Measurements from ENCODE around the gene CCDC149. TPM values are rescaled to one million over a fixed set of nuclear protein-coding genes. Genes with fewer than 3 reads are reported as not detected.

Gene CCDC149
- total RNA-seq, 1 experiment from 2014 or later: 5.3 TPM

DNA sequence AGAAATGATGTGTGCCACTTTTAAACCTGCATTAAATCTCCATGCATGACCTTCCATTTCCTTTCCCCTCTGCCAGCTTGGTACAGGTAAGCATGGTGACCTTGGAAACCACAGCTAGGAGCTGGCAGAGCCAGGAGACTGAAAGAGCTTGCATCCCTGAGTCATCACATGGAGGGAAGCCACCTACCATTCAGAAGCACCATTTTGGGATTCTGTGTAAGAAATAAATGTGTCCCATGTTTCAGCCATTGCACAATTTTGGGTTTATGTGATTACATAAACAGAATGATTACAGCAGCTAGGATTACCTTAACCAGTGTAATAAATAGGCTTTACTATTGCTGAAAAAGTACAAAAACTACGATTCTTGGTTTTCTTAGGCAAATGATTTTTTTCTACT is 17.3 kb upstream of the CCDC149 start:
- no peak overlapping the region for H2AFZ ChIP-seq (ENCODE audit: low read depth, low read length, poor library complexity, severe bottlenecking)
- H3K9ac ChIP-seq (ENCODE audit: low read length): no peak overlapping the region
- TF ChIP-seq, protein P1, sequence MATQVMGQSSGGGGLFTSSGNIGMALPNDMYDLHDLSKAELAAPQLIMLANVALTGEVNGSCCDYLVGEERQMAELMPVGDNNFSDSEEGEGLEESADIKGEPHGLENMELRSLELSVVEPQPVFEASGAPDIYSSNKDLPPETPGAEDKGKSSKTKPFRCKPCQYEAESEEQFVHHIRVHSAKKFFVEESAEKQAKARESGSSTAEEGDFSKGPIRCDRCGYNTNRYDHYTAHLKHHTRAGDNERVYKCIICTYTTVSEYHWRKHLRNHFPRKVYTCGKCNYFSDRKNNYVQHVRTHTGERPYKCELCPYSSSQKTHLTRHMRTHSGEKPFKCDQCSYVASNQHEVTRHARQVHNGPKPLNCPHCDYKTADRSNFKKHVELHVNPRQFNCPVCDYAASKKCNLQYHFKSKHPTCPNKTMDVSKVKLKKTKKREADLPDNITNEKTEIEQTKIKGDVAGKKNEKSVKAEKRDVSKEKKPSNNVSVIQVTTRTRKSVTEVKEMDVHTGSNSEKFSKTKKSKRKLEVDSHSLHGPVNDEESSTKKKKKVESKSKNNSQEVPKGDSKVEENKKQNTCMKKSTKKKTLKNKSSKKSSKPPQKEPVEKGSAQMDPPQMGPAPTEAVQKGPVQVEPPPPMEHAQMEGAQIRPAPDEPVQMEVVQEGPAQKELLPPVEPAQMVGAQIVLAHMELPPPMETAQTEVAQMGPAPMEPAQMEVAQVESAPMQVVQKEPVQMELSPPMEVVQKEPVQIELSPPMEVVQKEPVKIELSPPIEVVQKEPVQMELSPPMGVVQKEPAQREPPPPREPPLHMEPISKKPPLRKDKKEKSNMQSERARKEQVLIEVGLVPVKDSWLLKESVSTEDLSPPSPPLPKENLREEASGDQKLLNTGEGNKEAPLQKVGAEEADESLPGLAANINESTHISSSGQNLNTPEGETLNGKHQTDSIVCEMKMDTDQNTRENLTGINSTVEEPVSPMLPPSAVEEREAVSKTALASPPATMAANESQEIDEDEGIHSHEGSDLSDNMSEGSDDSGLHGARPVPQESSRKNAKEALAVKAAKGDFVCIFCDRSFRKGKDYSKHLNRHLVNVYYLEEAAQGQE (IDR thresholded peaks at IDR 0.05; ENCODE audit: low read depth): no peak
- TF ChIP-seq JUND (IDR thresholded peaks at IDR 0.05) (no peak), POLR2AphosphoS5 (IDR thresholded peaks at IDR 0.05; ENCODE audit: low read depth, low read length) (no peak), ZFX (IDR thresholded peaks at IDR 0.05) (no peak), RAD21 (IDR thresholded peaks at IDR 0.05; ENCODE audit: low read depth) (no peak), CEBPB (IDR thresholded peaks at IDR 0.05; ENCODE audit: low read depth) (no peak)
- H3K4me1 ChIP-seq (ENCODE audit: control insufficient read depth in 1 of 2, insufficient read depth in 2 of 2, low read length in 2 of 2): no peaks in the 10 kb centered on the region
- RAD21 ChIA-PET (ENCODE audit: low non-redundant PET in 1 of 2, low total read pairs in 2 of 2, uncharacterized antibody in 2 of 2, unreplicated experiment in 2 of 2): no interaction called here
- no peaks in the 10 kb centered on the region for H3K9me3 ChIP-seq (ENCODE audit: control insufficient read depth in 1 of 2, insufficient read depth in 1 of 2, low read depth in 1 of 2, low read length in 2 of 2)
- H3K27ac ChIP-seq (ENCODE audit: low read depth, low read length): no peak overlapping the region
- peaks cover 30% of the 10 kb centered on the region for H3K27me3 ChIP-seq (ENCODE audit: insufficient read depth, low read length)
- no peaks in the 10 kb centered on the region for H3K36me3 ChIP-seq (ENCODE audit: control insufficient read depth in 1 of 2, insufficient read depth in 2 of 2, low read length in 2 of 2)
- no peaks in the 10 kb centered on the region for H3K79me2 ChIP-seq (ENCODE audit: insufficient read depth, low read length)
- ATAC-seq (no peak), DNase-seq (ENCODE audit: low read depth, low spot score) (no peak)
- POLR2A ChIA-PET: no interaction called here
- no peaks in the 10 kb centered on the region for H4K20me1 ChIP-seq (ENCODE audit: insufficient read depth)
- intact Hi-C loops (cut with micrococcal nuclease): no loop called here
- no TSS peak for BruUV-seq (replicated peaks)
- H3K4me3 ChIP-seq (replicated peaks in 1 of 2; ENCODE audit: low read depth in 1 of 2, low read length in 2 of 2): no peak overlapping the region
- CTCF ChIA-PET: no interaction called here
- H3K9me2 ChIP-seq (ENCODE audit: insufficient read depth): no peaks in the 10 kb centered on the region
- H3K4me2 ChIP-seq (ENCODE audit: low read length): no peak overlapping the region

DNA sequence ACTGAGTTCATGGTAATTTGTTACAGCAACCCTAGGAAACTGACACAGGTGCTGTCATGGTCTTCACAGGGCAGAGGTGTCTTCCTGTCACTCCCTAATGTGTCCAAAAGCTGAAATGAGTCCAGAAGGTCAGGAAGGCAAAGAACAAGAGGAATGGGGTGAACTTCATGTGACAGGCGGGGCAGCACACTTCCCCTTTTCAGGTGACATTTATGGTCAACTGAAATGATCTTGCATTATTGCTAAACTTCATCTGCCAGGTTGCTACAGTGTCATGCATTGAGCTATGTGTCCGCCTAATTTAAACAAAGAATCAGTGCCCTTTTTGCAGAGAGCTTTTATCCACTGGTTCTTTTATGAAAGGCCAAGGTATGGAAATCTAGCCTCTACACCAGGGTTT is 15.9 kb upstream of the CCDC149 start:
- Histone ChIP-seq H3K9me2 (ENCODE audit: insufficient read depth) (no peaks in the 10 kb centered on the region), H3K27me3 (ENCODE audit: insufficient read depth, low read length) (peaks cover 30% of the 10 kb centered on the region), H3K9ac (ENCODE audit: low read length) (no peak overlapping the region), H3K4me1 (ENCODE audit: control insufficient read depth in 1 of 2, insufficient read depth in 2 of 2, low read length in 2 of 2) (no peaks in the 10 kb centered on the region), H4K20me1 (ENCODE audit: insufficient read depth) (no peaks in the 10 kb centered on the region), H3K79me2 (ENCODE audit: insufficient read depth, low read length) (no peaks in the 10 kb centered on the region), H3K27ac (ENCODE audit: low read depth, low read length) (no peak overlapping the region), H2AFZ (ENCODE audit: low read depth, low read length, poor library complexity, severe bottlenecking) (no peak overlapping the region), H3K4me3 (replicated peaks in 1 of 2; ENCODE audit: low read depth in 1 of 2, low read length in 2 of 2) (no peak overlapping the region), H3K36me3 (ENCODE audit: control insufficient read depth in 1 of 2, insufficient read depth in 2 of 2, low read length in 2 of 2) (no peaks in the 10 kb centered on the region), H3K4me2 (ENCODE audit: low read length) (no peak overlapping the region), H3K9me3 (ENCODE audit: control insufficient read depth in 1 of 2, insufficient read depth in 1 of 2, low read depth in 1 of 2, low read length in 2 of 2) (no peaks in the 10 kb centered on the region)
- ATAC-seq: no peak
- intact Hi-C loops (cut with micrococcal nuclease): no loop called here
- ChIA-PET POLR2A (no interaction called here), CTCF (no interaction called here), RAD21 (ENCODE audit: low non-redundant PET in 1 of 2, low total read pairs in 2 of 2, uncharacterized antibody in 2 of 2, unreplicated experiment in 2 of 2) (no interaction called here)
- BruUV-seq (replicated peaks): no TSS peak
- no peak for DNase-seq (ENCODE audit: low read depth, low spot score)
- no peak for TF ChIP-seq EGR1 (IDR thresholded peaks at IDR 0.05; ENCODE audit: low read depth)
- no peak for TF ChIP-seq SP1 (IDR thresholded peaks at IDR 0.05; ENCODE audit: low read depth)
- no peak for TF ChIP-seq FOSL1 (IDR thresholded peaks at IDR 0.05; ENCODE audit: low read depth)
- TF ChIP-seq, protein P2, sequence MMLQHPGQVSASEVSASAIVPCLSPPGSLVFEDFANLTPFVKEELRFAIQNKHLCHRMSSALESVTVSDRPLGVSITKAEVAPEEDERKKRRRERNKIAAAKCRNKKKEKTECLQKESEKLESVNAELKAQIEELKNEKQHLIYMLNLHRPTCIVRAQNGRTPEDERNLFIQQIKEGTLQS (IDR thresholded peaks at IDR 0.05): no peak
- TF ChIP-seq ZNF274 (IDR thresholded peaks at IDR 0.05; ENCODE audit: low read depth, low read length): no peak
- no peak for TF ChIP-seq CBX3 (IDR thresholded peaks at IDR 0.05; ENCODE audit: low read depth)
- no peak for TF ChIP-seq ELF1 (IDR thresholded peaks at IDR 0.05; ENCODE audit: borderline replicate concordance, low read depth)
- no peak for TF ChIP-seq JUND (IDR thresholded peaks at IDR 0.05)
- no peak for TF ChIP-seq POLR2AphosphoS5 (IDR thresholded peaks at IDR 0.05; ENCODE audit: low read depth, low read length)
- TF ChIP-seq SRF (IDR thresholded peaks at IDR 0.05; ENCODE audit: low read depth): no peak
- TF ChIP-seq POLR2A (IDR thresholded peaks at IDR 0.05; ENCODE audit: borderline replicate concordance, extremely low read depth, insufficient read depth, insufficient read length): no peak
- no peak for TF ChIP-seq YY1 (IDR thresholded peaks at IDR 0.05; ENCODE audit: extremely low read depth, insufficient replicate concordance, low read depth, low read length)
- TF ChIP-seq, protein P1 (IDR thresholded peaks at IDR 0.05; ENCODE audit: low read depth): no peak
